GM19328 (cell line): Measurements from ENCODE around the gene ZBTB20.
"Not testable (repeated sequence)": the region's sequence is repeated elsewhere in the genome, so short reads cannot be mapped to it uniquely, and the experiment has no call there.

Source experiments
- ATAC-seq: cut with Tn5 transposase; IDR thresholded peaks from one replicate; pipeline ENCODE4 v1.9.1; 2021; ENCODE audit warnings: mild to moderate bottlenecking, moderate library complexity; ENCODE audit not compliant: unreplicated experiment

The ZBTB20 gene

GRCh38 chr3:115146418-115147328 lies at the start of gene ZBTB20:
Gene ZBTB20, minus strand, starts transcription at chr3:115147288.
- peak; percentile 31 for ATAC-seq

GRCh38 chr3:115194476-115194875 lies 47.4 kb upstream of the ZBTB20 start:
- ATAC-seq = no peak

- ATAC-seq = no peak
Observed at GRCh38 chr3:115190747-115191146, 43.7 kb upstream of the ZBTB20 start.

GRCh38 chr3:115187149-115187757 lies 40.2 kb upstream of the ZBTB20 start:
- peak; percentile 100 for ATAC-seq

- peak; percentile 52 for ATAC-seq
Observed at GRCh38 chr3:115186351-115187148, 39.5 kb upstream of the ZBTB20 start.

- ATAC-seq = not testable (repeated sequence)
Observed at GRCh38 chr3:115184859-115185572, 37.9 kb upstream of the ZBTB20 start.

GRCh38 chr3:115178930-115179329 lies 31.8 kb upstream of the ZBTB20 start:
- ATAC-seq = not testable (repeated sequence)

GRCh38 chr3:115169808-115170207 lies 22.7 kb upstream of the ZBTB20 start:
- no peak for ATAC-seq

- ATAC-seq = no peak
Observed at GRCh38 chr3:115165701-115166100, 18.6 kb upstream of the ZBTB20 start.

- ATAC-seq = no peak
Observed at GRCh38 chr3:115165266-115165665, 18.2 kb upstream of the ZBTB20 start.

GRCh38 chr3:115164374-115165221 lies 17.5 kb upstream of the ZBTB20 start:
- no peak for ATAC-seq

- no peak for ATAC-seq
Observed at GRCh38 chr3:115162759-115163158, 15.7 kb upstream of the ZBTB20 start.

GRCh38 chr3:115161866-115162265 lies 14.8 kb upstream of the ZBTB20 start:
- no peak for ATAC-seq

- no peak for ATAC-seq
Observed at GRCh38 chr3:115161168-115161834, 14.2 kb upstream of the ZBTB20 start.

GRCh38 chr3:115160295-115160694 lies 13.2 kb upstream of the ZBTB20 start:
- peak; percentile 98 for ATAC-seq

- ATAC-seq = no peak
Observed at GRCh38 chr3:115156046-115156654, 9.1 kb upstream of the ZBTB20 start.

GRCh38 chr3:115154611-115155010 lies 7.5 kb upstream of the ZBTB20 start:
- no peak for ATAC-seq

GRCh38 chr3:115151921-115152320 lies 4.8 kb upstream of the ZBTB20 start:
- ATAC-seq = no peak
